Uterus (tissue), 4 donors: ENCODE measurements around the gene MCTP2. TPM values are rescaled to one million over a fixed set of nuclear protein-coding genes. Genes with fewer than 3 reads are reported as not detected.

ENCODE experiments used
- DNase-seq, 2 donors: peaks; one replicate each; pipeline ENCODE4 v3.0.0-alpha.2; 2019 to 2020
- H3K27ac ChIP-seq, 2 donors: fragments of 200-600 bp; sonication (generic); 1 replicate in 1 of 2; 2 replicates in 1 of 2; pipeline ENCODE4 v1.5.1; 2016 to 2018
- H3K27me3 ChIP-seq, 2 donors: fragments of 200-600 bp; sonication (generic); one replicate each; pipeline ENCODE4 v1.5.1; 2018 to 2019; ENCODE audit warnings: control low read depth in 1 of 2
- H3K36me3 ChIP-seq, 2 donors: fragments of 200-600 bp; sonication (generic); one replicate each; pipeline ENCODE4 v1.5.1; 2019; ENCODE audit warnings: control low read depth in 1 of 2
- H3K4me1 ChIP-seq, 2 donors: fragments of 200-600 bp; sonication (generic); one replicate each; pipeline ENCODE4 v1.5.1; 2018 to 2019; ENCODE audit warnings: control low read depth in 1 of 2
- H3K4me3 ChIP-seq, 2 donors: fragments of 200-600 bp; sonication (generic); 1 replicate in 1 of 2; 2 replicates in 1 of 2; pipeline ENCODE4 v1.5.1; 2018 to 2019; ENCODE audit warnings: mild to moderate bottlenecking in 1 of 2
- H3K9me3 ChIP-seq, 2 donors: fragments of 200-600 bp; sonication (generic); one replicate each; pipeline ENCODE4 v1.5.1; 2019; ENCODE audit warnings: control low read depth in 1 of 2
- CTCF ChIP-seq, 4 experiments: fragments of 200-600 bp in 2 of 4; fragments of 450-650 bp in 2 of 4; sonication (generic) in 2 of 4; IDR thresholded peaks; one replicate each; pipeline ENCODE4 v1.5.1; 2016 to 2019; ENCODE audit warnings: antibody characterized with exemption in 4 of 4, mild to moderate bottlenecking in 2 of 4, moderate library complexity in 1 of 4
- POLR2A ChIP-seq, 2 donors: fragments of 450-650 bp; IDR thresholded peaks; one replicate each; pipeline ENCODE4 v1.6.1; 2016; ENCODE audit warnings: antibody characterized with exemption in 2 of 2, mild to moderate bottlenecking in 1 of 2, moderate library complexity in 1 of 2
- intact Hi-C: fragments of 100-400 bp; cut with DNase I; formaldehyde crosslinking; loops from one replicate; pipeline ENCODE4 v1.15.1; 2023; ENCODE audit warnings: low total_unique reads
- total RNA-seq, 4 donors: library from RNA; depleted of rRNA in 3 of 4; stranded (reverse); fragments of >200 nt in 3 of 4; gene quantifications; one replicate each; pipeline versions ENCODE4 v1.1.0 to v1.2.4, GENCODE V29; 2014 to 2023
- donor health status: DM: yes; HTN: yes; CAD: no.

Gene MCTP2
- total RNA-seq, 4 donors from 2014 or later: 3.3 to 98.9 (median 11.7) TPM

GRCh38 chr15:94246016-94246415, 14.7 kb downstream of the MCTP2 start:
- Histone ChIP-seq H3K27ac (no peak overlapping the region), H3K9me3 (no peaks in the 10 kb centered on the region), H3K36me3 (no peaks in the 10 kb centered on the region), H3K27me3 (no peaks in the 10 kb centered on the region), H3K4me3 (no peak overlapping the region), H3K4me1 (no peaks in the 10 kb centered on the region)
- no peak for DNase-seq
- TF ChIP-seq CTCF (IDR thresholded peaks at IDR 0.05) (no peak), POLR2A (IDR thresholded peaks at IDR 0.05) (no peak)
- intact Hi-C loops: no loop called here

- H3K36me3 ChIP-seq: no peaks in the 10 kb centered on the region
- H3K9me3 ChIP-seq: no peaks in the 10 kb centered on the region
- H3K27ac ChIP-seq: no peak overlapping the region
- no peaks in the 10 kb centered on the region for H3K4me1 ChIP-seq
- intact Hi-C loops: no loop called here
- no peak for TF ChIP-seq POLR2A (IDR thresholded peaks at IDR 0.05)
- TF ChIP-seq CTCF (IDR thresholded peaks at IDR 0.05): no peak
- H3K27me3 ChIP-seq: no peaks in the 10 kb centered on the region
- DNase-seq: no peak
- H3K4me3 ChIP-seq: no peak overlapping the region
Observed at GRCh38 chr15:94247789-94248638, 16.7 kb downstream of the MCTP2 start.

GRCh38 chr15:94250801-94251200, 19.4 kb downstream of the MCTP2 start:
- no peaks in the 10 kb centered on the region for H3K36me3 ChIP-seq
- TF ChIP-seq POLR2A (IDR thresholded peaks at IDR 0.05) (no peak), CTCF (IDR thresholded peaks at IDR 0.05) (no peak)
- no peak overlapping the region for H3K4me3 ChIP-seq
- H3K27me3 ChIP-seq: no peaks in the 10 kb centered on the region
- no peaks in the 10 kb centered on the region for H3K4me1 ChIP-seq
- intact Hi-C loops: no loop called here
- DNase-seq: no peak
- no peak overlapping the region for H3K27ac ChIP-seq
- no peaks in the 10 kb centered on the region for H3K9me3 ChIP-seq

DNA sequence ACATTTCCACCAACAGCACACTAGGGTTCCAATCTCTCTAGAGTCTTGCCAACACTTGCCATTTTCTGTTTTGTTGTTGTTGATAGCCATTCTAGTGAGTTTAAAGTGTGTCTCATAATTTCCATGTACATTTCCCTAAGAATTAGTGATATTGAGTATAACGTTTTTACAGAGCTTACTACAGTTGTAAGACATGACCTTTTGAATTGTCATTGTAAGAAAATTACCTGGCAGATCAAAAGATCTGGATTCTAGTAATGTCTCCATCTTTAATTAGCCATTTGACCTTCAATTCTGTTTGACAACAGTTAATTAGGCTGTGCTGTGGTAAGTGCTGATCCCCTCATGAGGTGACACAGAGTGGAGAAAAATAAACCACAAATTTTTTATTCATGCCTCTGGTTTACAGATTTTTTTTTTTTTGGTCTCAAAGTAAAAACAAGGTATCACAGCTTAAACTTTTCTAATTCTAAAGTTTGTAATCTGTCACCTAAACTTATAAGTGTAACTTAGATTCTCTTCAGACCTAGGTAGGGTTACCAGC, 20.9 kb downstream of the MCTP2 start:
- H3K36me3 ChIP-seq: no peaks in the 10 kb centered on the region
- no peak for DNase-seq
- no peak overlapping the region for H3K4me3 ChIP-seq
- H3K27ac ChIP-seq: no peak overlapping the region
- H3K4me1 ChIP-seq: no peaks in the 10 kb centered on the region
- no peaks in the 10 kb centered on the region for H3K27me3 ChIP-seq
- H3K9me3 ChIP-seq: no peaks in the 10 kb centered on the region
- TF ChIP-seq POLR2A (IDR thresholded peaks at IDR 0.05) (no peak), CTCF (IDR thresholded peaks at IDR 0.05) (no peak)
- intact Hi-C loops: no loop called here

- Histone ChIP-seq H3K27me3 (no peaks in the 10 kb centered on the region), H3K4me1 (no peaks in the 10 kb centered on the region), H3K9me3 (no peaks in the 10 kb centered on the region), H3K36me3 (no peaks in the 10 kb centered on the region), H3K4me3 (no peak overlapping the region), H3K27ac (no peak overlapping the region)
- DNase-seq: no peak
- intact Hi-C loops: no loop called here
- no peak for TF ChIP-seq CTCF (IDR thresholded peaks at IDR 0.05)
- TF ChIP-seq POLR2A (IDR thresholded peaks at IDR 0.05): no peak
Observed at GRCh38 chr15:94252906-94253491, 21.6 kb downstream of the MCTP2 start.
